MG63 (cell line): Measurements from ENCODE around the gene HES7. TPM values are rescaled to one million over a fixed set of nuclear protein-coding genes. Genes with fewer than 3 reads are reported as not detected.
"Not testable (repeated sequence)": the region's sequence is repeated elsewhere in the genome, so short reads cannot be mapped to it uniquely, and the experiment has no call there.

Experiments
- DNase-seq: peaks from one replicate; pipeline ENCODE4 v3.0.0-alpha.2; 2020
- H3K27me3 ChIP-seq: fragments of 250-450 bp; sonication (Bioruptor Pico); 2 replicates; pipeline ENCODE4 v1.5.1; 2020; ENCODE audit warnings: mild to moderate bottlenecking, moderate library complexity
- H3K36me3 ChIP-seq: fragments of 250-450 bp; sonication (Bioruptor Pico); 2 replicates; pipeline ENCODE4 v1.5.1; 2020; ENCODE audit warnings: mild to moderate bottlenecking, moderate library complexity
- H3K4me3 ChIP-seq: fragments of 250-450 bp; sonication (Bioruptor Pico); 2 replicates; pipeline ENCODE4 v1.5.1; 2020; ENCODE audit warnings: mild to moderate bottlenecking, moderate library complexity
- H3K9me3 ChIP-seq: fragments of 250-450 bp; sonication (Bioruptor Pico); 2 replicates; pipeline ENCODE4 v1.5.1; 2020; ENCODE audit warnings: mild to moderate bottlenecking, moderate library complexity
- total RNA-seq: library from RNA; depleted of rRNA; stranded (reverse); fragments of >200 nt; shearing (Covaris generic); gene quantifications from 2 replicates; pipeline ENCODE4 v1.2.3, GENCODE V29; 2014; ENCODE audit warnings: low replicate concordance

HES7 gene
- total RNA-seq, 1 experiment from 2014 or later: not detected

DNA sequence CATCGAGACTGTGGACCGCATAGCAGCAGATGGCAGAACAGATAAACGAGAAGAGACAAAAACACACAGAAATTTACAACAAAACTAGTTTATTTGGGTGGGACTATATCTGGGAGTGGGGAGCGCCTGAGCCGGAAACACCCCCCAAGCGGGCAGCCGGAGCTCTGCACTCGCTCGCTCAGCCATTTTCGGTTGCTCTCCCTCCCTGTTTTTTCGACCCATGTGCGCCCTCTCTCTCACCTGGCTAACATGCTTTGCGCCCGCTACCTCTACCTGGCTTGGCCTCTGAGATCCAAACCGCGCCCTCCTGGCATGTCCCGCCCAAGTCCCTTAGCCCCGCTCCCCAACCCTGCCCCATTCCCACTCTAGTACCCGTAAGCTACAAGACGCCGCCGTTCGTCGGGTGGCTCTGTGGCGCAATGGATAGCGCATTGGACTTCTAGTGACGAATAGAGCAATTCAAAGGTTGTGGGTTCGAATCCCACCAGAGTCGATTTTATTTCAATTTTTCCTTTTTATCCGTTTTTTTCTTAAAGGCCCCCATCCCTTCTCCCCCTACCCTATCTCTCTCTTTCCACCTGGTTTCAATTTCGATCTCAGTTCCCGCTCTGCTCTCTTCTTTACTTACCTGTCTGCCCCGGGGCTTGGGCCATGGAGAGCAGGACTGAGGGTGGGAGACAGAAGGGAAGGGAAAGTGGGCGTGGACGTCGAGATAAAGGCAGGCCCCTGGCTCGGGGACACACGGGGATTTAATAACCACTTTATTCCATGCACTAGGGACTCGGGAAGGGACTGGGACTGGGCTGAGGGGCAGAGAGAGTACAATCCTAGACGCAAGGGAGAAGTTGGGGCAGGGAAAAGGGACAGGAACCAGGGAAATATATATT lies 3.1 kb downstream of the HES7 start:
- Histone ChIP-seq H3K9me3 (no peaks in the 10 kb centered on the region), H3K36me3 (no peaks in the 10 kb centered on the region), H3K27me3 (peaks cover 28% of the 10 kb centered on the region), H3K4me3 (peak overlapping the region; percentile 80)
- peak; percentile 74 for DNase-seq

DNA sequence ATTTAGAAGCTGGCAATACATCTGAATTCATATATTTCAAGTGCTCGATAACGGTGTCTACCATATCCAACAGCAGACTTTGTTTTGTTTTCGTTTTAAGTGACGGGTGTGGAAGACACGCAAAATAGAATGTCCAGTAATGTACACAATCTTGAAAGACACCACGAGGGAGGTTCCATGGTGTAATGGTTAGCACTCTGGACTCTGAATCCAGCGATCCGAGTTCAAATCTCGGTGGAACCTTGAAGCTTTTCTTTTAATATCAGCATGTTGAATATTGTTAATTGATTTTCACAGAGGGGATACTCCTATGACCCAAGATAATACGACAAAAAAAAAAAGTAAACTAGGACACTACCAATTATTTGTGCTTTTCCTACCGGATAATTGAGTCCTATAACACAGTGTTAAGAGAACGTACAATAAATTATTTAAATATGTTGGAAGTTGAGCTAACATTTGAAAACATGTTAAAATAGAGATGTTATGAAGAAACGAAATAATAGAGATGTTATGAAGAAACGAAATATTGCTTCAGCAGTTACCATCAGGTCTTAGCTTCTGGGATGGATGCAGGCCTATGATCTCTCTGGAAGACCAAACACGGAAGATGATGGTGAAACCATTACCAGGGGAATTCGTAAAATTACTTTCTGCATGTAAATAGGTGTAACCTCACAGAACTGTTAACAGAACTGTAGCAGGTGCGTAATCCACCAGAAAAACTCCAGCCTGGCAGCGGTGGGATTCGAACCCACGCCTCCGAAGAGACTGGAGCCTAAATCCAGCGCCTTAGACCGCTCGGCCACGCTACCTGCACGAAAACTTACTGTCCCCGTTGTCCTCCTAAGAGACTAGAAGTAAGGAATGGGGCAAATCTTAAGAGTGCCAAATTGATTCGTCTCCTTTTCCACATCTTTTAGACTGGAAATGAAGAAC lies 4.1 kb downstream of the HES7 start:
- H3K9me3 ChIP-seq: no peaks in the 10 kb centered on the region
- H3K4me3 ChIP-seq: peak overlapping the region; percentile 80

DNA sequence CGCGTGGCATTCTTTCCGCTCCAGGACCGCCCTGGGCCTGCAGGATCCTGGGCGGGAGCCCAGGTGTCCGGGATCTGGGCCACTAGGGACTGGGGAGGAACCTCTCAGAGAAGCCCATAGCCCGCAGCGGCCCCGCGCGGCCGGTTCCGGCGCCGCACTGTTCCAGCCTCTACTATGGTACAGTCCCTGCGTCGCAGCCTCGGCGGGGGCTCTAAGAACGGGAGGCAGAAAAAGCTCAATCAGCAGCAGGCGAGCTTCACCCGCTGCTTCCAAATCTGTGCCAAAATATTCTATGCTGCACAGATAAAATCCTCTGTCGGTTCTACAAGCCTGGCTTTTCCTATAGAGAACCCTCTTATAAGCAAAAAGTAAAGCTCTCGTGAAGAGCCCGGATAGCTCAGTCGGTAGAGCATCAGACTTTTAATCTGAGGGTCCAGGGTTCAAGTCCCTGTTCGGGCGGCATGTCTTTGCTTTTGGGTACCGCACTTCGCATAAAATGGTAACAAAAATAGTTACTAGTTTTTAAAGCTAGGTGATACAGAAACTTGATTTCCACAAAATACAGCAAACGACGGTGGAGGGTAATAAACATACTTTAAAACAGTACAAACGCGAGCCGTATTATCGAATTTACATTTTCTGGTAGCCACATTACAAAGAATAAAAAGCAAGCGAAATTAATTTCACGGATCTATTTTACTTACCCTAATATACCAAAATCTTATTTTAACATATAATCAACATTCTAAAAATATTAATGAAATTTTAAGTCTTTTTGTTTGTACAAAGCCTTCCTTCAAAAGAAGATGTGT lies 4.9 kb downstream of the HES7 start:
- H3K27me3 ChIP-seq: peaks cover 17% of the 10 kb centered on the region
- H3K9me3 ChIP-seq: no peaks in the 10 kb centered on the region
- DNase-seq: peak; percentile 93
- H3K36me3 ChIP-seq: no peaks in the 10 kb centered on the region
- H3K4me3 ChIP-seq: peak overlapping the region; percentile 80

More for the DNA sequence above, 4.1 kb downstream of the HES7 start:
- Histone ChIP-seq H3K36me3 (no peaks in the 10 kb centered on the region), H3K27me3 (peaks cover 25% of the 10 kb centered on the region)
- DNase-seq: peak; percentile 85

DNA sequence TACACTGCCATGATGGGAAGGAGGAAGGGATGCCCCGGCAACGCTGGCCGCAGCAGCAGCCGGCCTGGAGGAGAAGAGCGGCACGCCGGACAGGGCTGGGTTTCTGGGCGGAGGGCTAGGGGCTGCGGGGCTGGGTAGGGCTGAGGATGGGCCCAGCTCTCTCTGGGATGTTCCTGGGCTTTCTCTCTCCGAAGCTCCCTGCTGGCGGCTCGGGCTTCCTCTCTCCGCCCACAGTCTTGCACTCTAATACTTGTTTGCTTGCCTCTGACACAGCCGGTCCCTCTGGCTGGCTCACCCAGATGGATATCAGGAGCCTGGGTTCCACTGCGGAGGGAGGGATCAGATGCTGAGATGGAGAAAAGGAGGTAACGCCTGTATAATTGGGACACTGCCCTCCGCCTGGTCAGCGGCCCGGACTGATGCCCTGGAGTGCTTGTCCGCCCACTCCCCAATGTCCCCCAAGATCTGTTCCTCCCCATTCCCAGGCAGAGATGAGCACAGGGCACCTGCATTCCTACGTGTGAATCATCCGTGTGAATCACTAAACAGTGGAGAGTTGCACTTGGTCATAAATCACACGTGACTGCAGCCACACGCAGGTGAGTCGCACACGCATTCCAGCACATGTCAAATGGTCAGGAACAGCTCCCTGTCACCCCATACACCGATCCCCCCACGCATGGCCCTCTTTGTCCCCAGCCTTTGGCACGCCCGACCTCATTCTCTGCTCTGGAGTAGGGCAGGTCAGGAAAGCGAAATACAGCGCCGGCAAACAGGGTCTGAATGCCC lies 5.7 kb downstream of the HES7 start, which contains the start of gene ALOXE3:
ALOXE3 (minus strand) TSS at position 535 of the 789 bp plus-strand sequence; CDS start at position 11, 524 bp downstream.
- H3K9me3 ChIP-seq: no peaks in the 10 kb centered on the region
- H3K27me3 ChIP-seq: peaks cover 9% of the 10 kb centered on the region
- peak; percentile 66 for DNase-seq
- H3K36me3 ChIP-seq: no peaks in the 10 kb centered on the region
- H3K4me3 ChIP-seq: peak within 1 kb of the TSS; percentile 80

DNA sequence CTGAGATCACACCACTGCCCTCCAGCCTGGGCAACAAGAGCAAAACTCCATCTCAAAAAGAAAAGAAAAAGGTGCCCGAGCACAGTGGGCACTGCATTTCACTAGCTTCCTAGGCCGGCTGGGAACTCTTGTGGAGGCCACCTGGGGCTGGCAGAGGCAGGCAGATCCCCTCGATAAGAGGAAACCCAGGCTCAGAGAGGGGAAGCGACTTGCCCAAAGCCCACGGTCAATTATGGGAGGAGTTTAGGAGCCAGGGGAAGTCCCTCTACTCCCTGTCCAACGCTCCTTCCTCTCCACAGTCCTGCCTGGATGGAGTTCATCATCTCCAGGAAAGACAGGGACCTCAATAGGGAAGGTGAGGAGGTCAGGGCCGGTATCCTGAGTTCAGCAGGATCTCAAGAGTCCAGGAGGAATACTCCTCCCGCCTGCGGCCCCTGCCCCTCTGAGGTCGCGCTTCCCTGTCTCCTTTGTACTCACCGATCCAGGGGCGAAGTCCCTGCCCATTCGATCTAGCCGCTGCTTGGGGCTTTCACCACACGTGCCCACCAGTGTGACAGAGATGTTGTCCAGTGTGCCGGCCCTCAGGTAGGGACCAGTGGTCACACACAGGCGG lies 6.4 kb downstream of the HES7 start:
- H3K9me3 ChIP-seq: no peaks in the 10 kb centered on the region
- H3K36me3 ChIP-seq: no peaks in the 10 kb centered on the region
- H3K4me3 ChIP-seq: peak overlapping the region; percentile 80
- H3K27me3 ChIP-seq: peaks cover 3% of the 10 kb centered on the region
- no peak for DNase-seq

DNA sequence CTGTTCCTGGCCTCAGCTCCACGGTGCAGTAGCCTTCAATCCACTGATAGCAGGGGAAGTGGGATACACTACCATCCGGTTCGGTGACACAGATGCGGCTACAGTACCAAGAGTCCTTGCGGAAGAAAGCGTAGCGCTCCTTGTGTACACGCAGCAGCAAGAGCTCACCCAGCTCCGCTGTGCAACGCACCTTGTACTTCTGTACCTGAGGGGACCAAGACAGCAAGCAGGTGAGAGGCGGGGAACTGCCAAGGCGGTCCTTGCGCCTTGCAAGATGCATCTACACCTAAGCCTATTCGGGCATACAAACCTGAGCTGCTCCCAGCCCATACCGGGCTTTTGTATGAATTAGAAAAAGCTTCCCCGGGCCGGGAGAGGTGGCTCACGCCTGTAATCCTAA lies 7.1 kb downstream of the HES7 start:
- no peaks in the 10 kb centered on the region for H3K9me3 ChIP-seq
- H3K36me3 ChIP-seq: no peaks in the 10 kb centered on the region
- DNase-seq: no peak
- H3K27me3 ChIP-seq: peaks cover 3% of the 10 kb centered on the region
- H3K4me3 ChIP-seq: no peak overlapping the region

DNA sequence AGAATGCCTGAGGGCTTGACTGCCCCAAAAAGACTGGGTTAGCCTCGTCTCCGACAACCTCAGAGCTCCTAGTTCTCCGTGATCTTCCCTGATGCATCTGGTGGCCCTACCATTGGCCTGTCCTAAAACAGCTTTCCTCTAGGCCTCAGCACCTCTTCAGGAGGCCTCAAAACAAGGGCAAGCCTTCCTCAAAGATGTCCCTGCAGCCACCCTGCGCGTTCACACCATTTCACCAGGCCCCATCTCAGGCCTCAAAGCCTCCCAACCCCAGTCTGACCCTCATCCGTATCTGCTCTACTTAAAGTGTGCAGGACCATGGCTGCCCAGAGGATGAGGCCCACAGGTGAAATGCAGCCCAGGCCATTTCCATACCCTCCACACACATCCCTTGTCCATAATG lies 13.0 kb downstream of the HES7 start:
- no peaks in the 10 kb centered on the region for H3K9me3 ChIP-seq

DNA sequence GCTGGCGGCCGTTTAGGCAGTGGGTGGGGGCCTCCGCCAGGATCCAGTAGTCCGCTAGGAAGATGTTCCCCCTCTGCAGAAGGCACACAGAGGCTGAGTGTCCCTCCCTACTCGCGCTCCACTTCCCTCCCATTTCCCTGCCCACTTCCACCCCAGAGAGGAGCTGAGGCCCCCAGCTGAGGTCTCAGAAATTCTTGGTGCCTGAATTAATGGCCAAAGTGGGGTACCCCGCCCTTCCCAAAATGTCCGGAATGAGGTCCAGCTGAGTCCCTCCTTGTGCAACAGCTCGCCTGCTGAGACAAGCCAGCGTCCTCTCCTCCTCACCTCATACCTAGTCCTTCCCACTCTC lies 13.5 kb downstream of the HES7 start:
- Histone ChIP-seq H3K9me3 (no peaks in the 10 kb centered on the region), H3K36me3 (no peaks in the 10 kb centered on the region), H3K4me3 (no peak overlapping the region), H3K27me3 (peaks cover 3% of the 10 kb centered on the region; the same call in 1 of the 2 replicates)
- no peak for DNase-seq

More for the DNA sequence above, 13.0 kb downstream of the HES7 start:
- Histone ChIP-seq H3K27me3 (peaks cover 3% of the 10 kb centered on the region; the same call in 1 of the 2 replicates), H3K36me3 (no peaks in the 10 kb centered on the region), H3K4me3 (no peak overlapping the region)
- DNase-seq: no peak

DNA sequence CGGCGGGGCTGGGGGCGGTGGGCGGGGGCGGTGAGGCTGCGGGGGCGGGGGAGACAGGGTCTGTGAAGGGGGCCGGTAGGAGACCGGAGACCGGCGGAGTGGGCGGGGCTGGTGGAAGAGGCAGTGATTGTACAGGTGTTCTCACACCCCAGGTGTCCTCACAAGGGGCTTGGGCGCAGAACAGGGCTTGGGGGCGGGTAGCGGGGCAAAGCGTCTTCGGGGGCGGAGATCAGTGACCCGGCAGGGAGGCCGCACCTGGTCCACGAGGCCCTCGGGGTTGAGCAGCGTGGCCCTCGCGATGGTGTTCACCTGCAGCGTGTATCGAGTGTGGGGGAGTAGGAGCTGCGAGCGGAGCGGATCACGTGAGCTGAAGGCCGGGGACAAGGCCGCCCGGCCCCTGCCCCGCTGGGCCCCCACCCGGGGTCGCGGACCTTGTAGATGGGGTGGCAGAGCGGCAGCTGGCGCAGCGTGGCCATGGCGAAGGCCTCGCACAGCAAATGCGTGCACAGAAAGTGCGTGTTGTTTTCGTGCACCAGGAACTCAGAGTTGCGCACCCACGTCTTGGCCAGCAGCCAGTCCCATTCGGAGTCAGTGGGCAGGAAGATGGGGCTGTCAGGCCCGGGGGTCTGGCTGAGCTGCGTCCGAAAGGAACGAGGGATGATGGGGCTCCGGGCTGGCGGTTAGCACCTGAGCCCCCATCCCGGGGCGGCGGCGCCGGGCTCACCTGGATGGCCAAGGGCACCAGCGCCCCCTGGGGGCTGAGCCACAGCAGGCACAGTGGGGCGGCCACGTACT lies 14.0 kb downstream of the HES7 start:
- Histone ChIP-seq H3K4me3 (no peak overlapping the region), H3K9me3 (no peaks in the 10 kb centered on the region), H3K36me3 (no peaks in the 10 kb centered on the region), H3K27me3 (0 out of 2 replicates have a peak, but pooled peaks cover under 1% of the 10 kb centered on the region)
- peak; percentile 23 for DNase-seq

DNA sequence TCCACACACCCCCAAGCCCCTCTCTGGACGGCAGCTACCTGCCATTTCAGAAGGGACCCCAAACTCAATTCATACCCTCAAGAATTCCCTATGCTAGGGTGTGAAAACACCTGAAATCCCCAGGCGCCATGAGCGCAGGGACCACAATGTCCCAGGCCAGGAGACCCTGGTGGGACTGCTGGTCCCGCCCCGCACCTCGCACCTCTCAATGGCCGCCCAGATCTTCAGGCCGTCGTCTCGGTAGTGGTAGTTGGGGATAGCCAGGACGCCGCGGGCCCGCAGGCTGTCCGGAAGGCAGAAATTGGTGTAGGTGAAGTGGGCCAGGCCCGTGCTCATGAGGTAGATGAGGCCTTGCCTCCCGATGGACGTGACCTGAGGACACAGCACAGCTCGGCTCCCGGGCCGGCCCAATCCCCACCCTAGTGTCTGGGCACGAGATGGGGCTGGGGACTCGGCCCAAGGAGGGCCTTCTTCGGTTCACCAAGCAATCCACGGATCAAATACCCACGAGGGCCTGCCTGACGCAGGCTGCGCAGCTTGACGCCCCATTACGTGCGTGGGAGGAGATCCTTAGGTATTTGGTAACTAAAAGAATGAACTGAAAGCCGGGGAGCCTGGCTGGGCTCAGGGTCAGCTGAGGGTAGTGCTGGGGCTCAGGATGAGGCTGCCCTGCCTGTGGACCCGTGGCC lies 14.8 kb downstream of the HES7 start:
- DNase-seq: no peak
- H3K9me3 ChIP-seq: no peaks in the 10 kb centered on the region
- no peaks in the 10 kb centered on the region for H3K36me3 ChIP-seq
- no peak overlapping the region for H3K4me3 ChIP-seq
- no peaks in the 10 kb centered on the region for H3K27me3 ChIP-seq

DNA sequence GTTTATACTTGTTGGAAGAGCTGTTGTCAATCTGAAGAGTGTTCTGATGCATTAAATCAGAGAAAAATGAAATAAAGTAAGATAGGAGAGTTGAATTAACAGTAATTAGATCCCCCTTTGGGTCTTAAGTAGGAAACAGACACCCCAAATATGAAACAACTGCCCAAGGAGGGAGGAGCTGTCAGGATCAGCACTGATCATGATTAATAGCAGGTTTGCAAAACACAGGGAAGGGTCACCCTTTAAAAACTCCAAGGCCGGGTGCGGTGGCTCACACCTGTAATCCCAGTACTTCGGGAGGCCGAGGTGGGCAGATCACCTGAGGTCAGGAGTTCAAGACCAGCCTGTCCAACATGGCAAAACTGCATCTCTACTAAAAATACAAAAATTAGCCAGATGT lies 16.9 kb downstream of the HES7 start:
- not testable (repeated sequence) for H3K36me3 ChIP-seq, H3K9me3 ChIP-seq, DNase-seq, H3K27me3 ChIP-seq, H3K4me3 ChIP-seq

DNA sequence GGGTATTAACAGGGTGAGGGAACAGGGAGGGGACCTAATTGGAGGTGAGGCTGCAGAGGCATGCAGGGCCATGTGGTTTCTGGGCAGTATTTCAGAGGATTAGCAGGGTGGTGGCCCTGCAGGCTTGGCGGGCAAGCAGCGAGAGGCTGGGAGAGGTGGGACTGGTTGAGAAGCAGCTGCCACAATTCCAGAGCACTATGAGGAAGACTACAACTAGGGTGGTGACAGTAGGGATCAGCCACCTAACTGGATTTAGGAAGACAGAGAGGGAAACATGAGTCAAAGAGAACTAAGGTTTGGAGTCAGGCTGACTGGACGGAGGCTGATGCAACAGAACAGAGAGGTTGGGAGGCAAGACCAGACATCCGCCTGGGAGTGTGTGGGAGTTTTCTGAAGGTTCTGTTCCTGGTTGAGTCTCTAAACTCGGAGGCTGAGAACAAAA lies 17.9 kb downstream of the HES7 start:
- Histone ChIP-seq H3K36me3 (no peaks in the 10 kb centered on the region), H3K9me3 (no peaks in the 10 kb centered on the region), H3K4me3 (no peak overlapping the region), H3K27me3 (no peaks in the 10 kb centered on the region)
- peak; percentile 32 for DNase-seq

DNA sequence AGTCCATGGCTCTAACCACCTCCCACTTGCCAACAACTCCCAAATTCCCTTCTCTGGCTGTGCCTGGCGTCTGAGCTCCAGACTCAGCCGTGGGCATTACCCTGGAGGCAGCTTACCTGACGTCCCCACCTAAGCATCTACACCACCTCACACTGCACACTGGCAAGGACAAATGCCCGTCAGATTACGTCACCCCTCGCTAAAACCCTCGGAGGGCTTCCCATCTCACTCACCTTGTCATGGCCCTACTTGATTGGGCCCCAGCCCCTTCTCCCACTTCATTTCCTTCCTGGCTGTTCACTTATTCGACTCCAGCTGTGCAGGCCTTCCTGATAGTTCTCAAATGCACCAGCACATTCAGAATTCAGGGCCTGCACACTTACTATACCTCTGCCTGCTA lies 19.0 kb downstream of the HES7 start:
- no peak for DNase-seq
- no peak overlapping the region for H3K4me3 ChIP-seq
- no peaks in the 10 kb centered on the region for H3K9me3 ChIP-seq
- H3K27me3 ChIP-seq: no peaks in the 10 kb centered on the region
- H3K36me3 ChIP-seq: no peaks in the 10 kb centered on the region

DNA sequence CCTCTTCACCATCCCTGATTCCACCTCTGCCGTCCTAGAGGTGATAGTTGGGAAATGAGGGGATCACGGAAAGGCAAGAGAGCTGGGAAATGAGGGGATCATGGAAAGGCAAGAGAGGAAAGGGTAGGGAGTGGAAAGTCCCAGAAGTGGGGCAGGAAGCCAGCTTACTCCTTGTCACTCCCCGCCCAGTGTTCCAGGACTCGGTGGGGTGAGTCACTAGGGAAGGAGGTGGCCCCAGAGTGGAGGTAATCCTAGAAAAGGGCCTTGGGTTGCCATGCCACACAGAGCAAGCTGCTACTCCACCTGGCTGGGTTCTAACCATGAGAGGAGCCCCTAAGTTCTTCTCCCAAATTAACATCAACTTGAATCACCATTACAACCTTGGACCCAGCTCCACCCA lies 20.4 kb downstream of the HES7 start:
- Histone ChIP-seq H3K4me3 (no peak overlapping the region), H3K9me3 (no peaks in the 10 kb centered on the region), H3K27me3 (no peaks in the 10 kb centered on the region), H3K36me3 (no peaks in the 10 kb centered on the region)
- DNase-seq: peak; percentile 25
